SIG-M5 treated with dmso at 0.1 percent for 504 hours (cell line): ENCODE data around the gene BCL7C.
"Not testable (repeated sequence)": the region's sequence is repeated elsewhere in the genome, so short reads cannot be mapped to it uniquely, and the experiment has no call there.

Source experiments
- DNase-seq: peaks from one replicate; lab custom pipeline; 2025; ENCODE audit not compliant: unreplicated experiment; lab: John Stamatoyannopoulos, UW

BCL7C gene

GRCh38 chr16:30870904-30871303 lies 23.0 kb downstream of the BCL7C start:
- no peak for DNase-seq

GRCh38 chr16:30867747-30868146 lies 26.1 kb downstream of the BCL7C start:
- peak; percentile 31 for DNase-seq

- DNase-seq: no peak
Observed at GRCh38 chr16:30866031-30866430, 27.8 kb downstream of the BCL7C start.

GRCh38 chr16:30863178-30863577 lies 30.7 kb downstream of the BCL7C start:
- not testable (repeated sequence) for DNase-seq

GRCh38 chr16:30860729-30861128 lies 33.1 kb downstream of the BCL7C start:
- not testable (repeated sequence) for DNase-seq

- DNase-seq: no peak
Observed at GRCh38 chr16:30858829-30859423, 35.0 kb downstream of the BCL7C start.

GRCh38 chr16:30858111-30858495 lies 35.8 kb downstream of the BCL7C start:
- no peak for DNase-seq

GRCh38 chr16:30853758-30854157 lies 40.1 kb downstream of the BCL7C start:
- no peak for DNase-seq

GRCh38 chr16:30850246-30850645 lies 43.6 kb downstream of the BCL7C start:
- DNase-seq: no peak

- DNase-seq: no peak
Observed at GRCh38 chr16:30846649-30847402, 47.1 kb downstream of the BCL7C start.

GRCh38 chr16:30844671-30845449 lies 49.0 kb downstream of the BCL7C start:
- peak; percentile 88 for DNase-seq

GRCh38 chr16:30844346-30844670 lies 49.6 kb downstream of the BCL7C start:
- DNase-seq: no peak

GRCh38 chr16:30843501-30843900 lies 50.4 kb downstream of the BCL7C start:
- DNase-seq: no peak

- no peak for DNase-seq
Observed at GRCh38 chr16:30842971-30843370, 50.9 kb downstream of the BCL7C start.

- no peak for DNase-seq
Observed at GRCh38 chr16:30841332-30841731, 52.5 kb downstream of the BCL7C start.

- DNase-seq: no peak
Observed at GRCh38 chr16:30840611-30841010, 53.3 kb downstream of the BCL7C start.

- DNase-seq: no peak
Observed at GRCh38 chr16:30839523-30840227, 54.2 kb downstream of the BCL7C start.

- no peak for DNase-seq
Observed at GRCh38 chr16:30838876-30839471, 54.9 kb downstream of the BCL7C start.

- DNase-seq: no peak
Observed at GRCh38 chr16:30837904-30838303, 56.0 kb downstream of the BCL7C start.
